Measurements from ENCODE around the gene XRCC1. TPM values are rescaled to one million over a fixed set of nuclear protein-coding genes. Genes with fewer than 3 reads are reported as not detected.

The XRCC1 gene
- total and polyA plus RNA-seq, 9 donors = 16.8 to 39.9 (median 28.4) TPM

GRCh38 chr19:43534816-43535761 is 40.2 kb downstream of the XRCC1 start:
- Histone ChIP-seq H3K36me3 (no peaks in the 10 kb centered on the region), H3K4me1 (ENCODE audit: insufficient read depth) (peaks cover 5% of the 10 kb centered on the region), H3K27me3 (no peaks in the 10 kb centered on the region), H3K9me3 (no peaks in the 10 kb centered on the region), H3K27ac (peak overlapping the region in 1 of 2 donors; percentile 74), H3K4me3 (no peak overlapping the region)
- intact Hi-C loops (cut with DNase I) = loop anchor here in 1 of 4 donors (5.0 kb wide), 1 partner anchor 62 kb away; the partner anchor contains the start of genes IRGQ and ZNF576
- DNase-seq = peak; percentile 68 to 82 (median 79)
- WGBS, 3 donors = 52 to 59% (median 57%) methylated on average over 62 of the region's 62 CpGs
- TF ChIP-seq EP300 (IDR thresholded peaks at IDR 0.05) (no peak), CTCF (IDR thresholded peaks at IDR 0.05) (peak; percentile 23 to 55 (median 29)), POLR2A (IDR thresholded peaks at IDR 0.05) (no peak)

GRCh38 chr19:43534305-43534815 is 41.0 kb downstream of the XRCC1 start:
- H3K36me3 ChIP-seq = no peaks in the 10 kb centered on the region
- no peak for TF ChIP-seq POLR2A (IDR thresholded peaks at IDR 0.05)
- no peak for TF ChIP-seq EP300 (IDR thresholded peaks at IDR 0.05)
- TF ChIP-seq CTCF (IDR thresholded peaks at IDR 0.05) = no peak
- peak overlapping the region; percentile 65 for H3K4me3 ChIP-seq
- H3K27me3 ChIP-seq = no peaks in the 10 kb centered on the region
- H3K9me3 ChIP-seq = no peaks in the 10 kb centered on the region
- no peak for DNase-seq
- WGBS, 3 donors = 5 to 7% (median 7%) methylated on average over 17 of the region's 17 CpGs
- H3K4me1 ChIP-seq (ENCODE audit: insufficient read depth) = peaks cover 5% of the 10 kb centered on the region
- H3K27ac ChIP-seq = peak overlapping the region; percentile 2 to 74
- intact Hi-C loops (cut with DNase I) = loop anchor here in 1 of 4 donors (5.0 kb wide), 1 partner anchor 63 kb away; the partner anchor contains the start of genes IRGQ and ZNF576

GRCh38 chr19:43533546-43534304 is 41.6 kb downstream of the XRCC1 start:
- 0 to 1% (median 0%) methylated on average over 41 of the region's 41 CpGs for WGBS, 3 donors
- intact Hi-C loops (cut with DNase I) = loop anchor here in 1 of 4 donors (5.0 kb wide), 1 partner anchor 64 kb away; the partner anchor contains the start of genes IRGQ and ZNF576
- no peaks in the 10 kb centered on the region for H3K27me3 ChIP-seq

More at GRCh38 chr19:43533546-43534304, 41.6 kb downstream of the XRCC1 start:
- H3K27ac ChIP-seq = peak overlapping the region; percentile 5 to 74
- TF ChIP-seq EP300 (IDR thresholded peaks at IDR 0.05) (peak; percentile 58), CTCF (IDR thresholded peaks at IDR 0.05) (no peak)
- H3K9me3 ChIP-seq = no peaks in the 10 kb centered on the region
- H3K36me3 ChIP-seq = no peaks in the 10 kb centered on the region
- peaks cover 5% of the 10 kb centered on the region for H3K4me1 ChIP-seq (ENCODE audit: insufficient read depth)
- peak; percentile 98 to 100 (median 100) for DNase-seq
- peak overlapping the region; percentile 65 for H3K4me3 ChIP-seq
